ES-I3 (cell line): ENCODE results near the gene FAM124B.
"Not testable (repeated sequence)": the region's sequence is repeated elsewhere in the genome, so short reads cannot be mapped to it uniquely, and the experiment has no call there.

Experiments used
- H3K36me3 ChIP-seq: 2 replicates; pipeline ENCODE4 v1.6.1; 2013; ENCODE audit warnings: mild to moderate bottlenecking, low read length, control low read depth, moderate library complexity; ENCODE audit not compliant: insufficient read depth
- H3K4me1 ChIP-seq: 2 replicates; pipeline ENCODE4 v1.6.1; 2013; ENCODE audit warnings: mild to moderate bottlenecking, control low read depth, low read length; ENCODE audit not compliant: insufficient read depth
- H3K9ac ChIP-seq: 2 replicates; pipeline ENCODE4 v1.6.1; 2013; ENCODE audit warnings: low read depth, mild to moderate bottlenecking, low read length, moderate library complexity
- H3K9me3 ChIP-seq: 2 replicates; pipeline ENCODE4 v1.6.1; 2013; ENCODE audit warnings: mild to moderate bottlenecking, low read length, moderate library complexity; ENCODE audit not compliant: control insufficient read depth, insufficient read depth

Gene FAM124B

DNA sequence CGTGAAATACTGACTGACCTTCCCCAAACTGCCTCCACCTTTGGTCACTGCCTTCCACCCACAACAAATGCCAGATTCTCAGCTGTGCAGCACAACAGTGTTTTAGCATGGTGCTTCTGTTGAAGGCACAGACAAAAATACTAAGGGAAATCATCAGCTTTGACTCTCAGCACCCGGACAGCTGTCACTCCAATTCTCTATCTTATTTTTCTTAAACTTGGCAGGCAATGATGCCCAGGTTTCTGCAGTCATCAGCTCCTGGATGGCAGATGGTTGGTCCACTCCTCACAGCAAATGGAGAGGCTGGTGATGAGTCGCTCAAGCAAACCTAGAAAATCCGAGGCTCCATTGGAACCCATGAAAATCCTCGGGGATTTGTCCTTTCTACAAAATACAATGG, 2.9 kb upstream of the FAM124B start:
- Histone ChIP-seq H3K9ac (no peak overlapping the region), H3K9me3 (0 out of 2 replicates have a peak, but pooled peaks cover 6% of the 10 kb centered on the region), H3K4me1 (no peaks in the 10 kb centered on the region), H3K36me3 (no peaks in the 10 kb centered on the region)

DNA sequence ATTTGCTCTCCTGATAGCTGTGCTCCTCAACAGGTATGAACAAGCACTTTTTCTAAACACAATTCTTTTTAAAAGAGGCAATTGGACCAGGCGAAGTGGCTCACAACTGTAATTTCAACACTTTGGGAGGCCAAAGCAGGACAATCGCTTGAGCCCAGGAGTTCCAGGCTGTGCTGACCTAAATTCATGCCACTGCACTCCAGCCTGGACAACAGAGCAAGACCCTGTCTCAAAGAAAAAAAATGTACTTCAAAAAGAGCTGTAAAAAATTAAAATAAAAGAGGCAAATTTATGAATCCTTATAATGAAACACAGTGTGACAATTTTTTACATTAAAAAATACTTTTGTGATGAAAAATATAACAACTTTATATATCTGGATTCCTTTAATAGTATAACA, 1.8 kb upstream of the FAM124B start:
- Histone ChIP-seq H3K9me3 (0 out of 2 replicates have a peak, but pooled peaks cover 6% of the 10 kb centered on the region), H3K4me1 (no peaks in the 10 kb centered on the region)

DNA sequence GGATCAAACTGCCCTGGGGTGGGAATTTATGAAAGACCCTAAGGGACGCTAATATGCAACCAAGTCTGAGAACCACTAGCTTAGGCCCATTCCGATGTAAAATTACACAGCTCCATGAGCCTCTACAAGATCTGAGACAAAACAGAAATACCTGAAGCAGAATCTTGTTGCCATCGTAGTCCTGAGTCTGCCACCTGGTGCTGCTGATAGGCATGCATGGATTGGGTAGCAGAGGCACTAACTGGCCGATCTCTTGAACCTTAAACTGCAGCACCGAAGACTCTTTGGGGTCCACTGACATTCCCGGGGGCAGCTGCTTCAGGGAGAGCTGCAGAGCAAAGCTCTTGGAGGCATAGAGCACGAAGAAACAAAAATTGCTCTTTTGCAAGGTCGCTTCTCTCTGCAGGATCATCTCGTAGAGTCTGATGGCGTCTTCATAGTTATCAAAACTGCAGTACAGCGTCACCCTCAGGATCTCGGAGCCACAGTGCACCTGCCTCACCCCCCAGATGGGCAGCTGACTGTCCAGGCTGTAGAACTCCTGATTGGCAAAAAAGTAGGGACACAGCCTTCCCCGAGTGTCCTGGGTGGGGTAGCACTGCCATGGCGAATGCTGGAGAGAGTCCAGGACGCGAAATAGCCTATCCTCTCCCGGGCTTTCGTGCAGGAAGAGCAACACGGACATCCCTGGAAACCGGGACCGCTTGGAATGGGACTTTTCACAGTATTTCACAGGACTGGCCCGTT, 848 bp downstream of the FAM124B start:
- Histone ChIP-seq H3K4me1 (no peaks in the 10 kb centered on the region), H3K9ac (no peak overlapping the region), H3K9me3 (0 out of 2 replicates have a peak, but pooled peaks cover 4% of the 10 kb centered on the region), H3K36me3 (no peaks in the 10 kb centered on the region)

More for the DNA sequence above, 1.8 kb upstream of the FAM124B start:
- H3K9ac ChIP-seq, result no peak overlapping the region
- H3K36me3 ChIP-seq, result no peaks in the 10 kb centered on the region

DNA sequence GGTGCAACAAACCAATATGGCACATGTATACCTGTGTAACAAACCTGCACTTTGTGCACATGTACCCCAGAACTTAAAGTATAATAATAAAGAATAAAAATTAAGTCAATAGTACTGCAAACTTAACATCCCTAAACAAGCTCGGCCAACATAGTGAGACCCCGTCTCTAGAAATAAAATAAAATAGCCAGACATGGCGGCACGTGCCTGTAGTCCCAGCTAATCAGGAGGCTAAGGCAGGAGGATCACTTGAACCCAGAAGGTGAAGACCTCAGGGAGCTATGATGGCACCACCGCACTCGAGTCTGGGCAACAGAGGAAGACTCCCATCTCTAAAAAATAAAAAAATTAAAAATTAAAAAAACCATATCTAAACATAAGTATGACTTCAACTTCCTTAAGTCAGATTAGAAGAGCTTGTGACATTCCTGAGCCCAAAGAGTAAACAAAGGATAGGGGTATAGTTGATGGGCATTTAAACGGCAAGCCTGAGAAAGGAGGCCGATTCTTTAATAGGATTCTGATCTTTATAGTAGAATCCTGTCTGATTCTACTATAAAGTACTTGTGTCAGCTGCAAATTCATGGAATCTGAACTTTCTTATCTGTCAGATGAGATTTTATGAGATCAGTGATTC, 1.6 kb downstream of the FAM124B start:
- no peaks in the 10 kb centered on the region for H3K4me1 ChIP-seq

DNA sequence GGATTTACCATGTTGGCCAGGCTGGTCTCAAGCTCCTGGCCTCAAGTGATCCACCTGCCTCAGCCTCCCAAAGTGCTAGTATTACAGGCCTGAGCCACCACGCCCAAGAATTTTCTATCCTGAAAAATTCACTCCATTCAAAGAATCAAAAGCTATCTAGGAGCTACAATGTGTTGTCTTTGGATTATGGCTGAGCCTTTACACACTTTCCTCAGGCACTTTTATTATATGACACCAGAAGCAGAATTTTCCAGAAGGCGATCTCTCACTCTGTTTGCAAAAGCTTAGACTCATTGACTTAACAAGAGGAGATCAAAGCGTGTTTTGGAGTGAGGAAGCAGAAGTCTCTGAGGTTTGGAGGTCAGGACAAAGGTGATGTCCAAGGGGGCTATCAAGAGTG, 3.6 kb downstream of the FAM124B start:
- Histone ChIP-seq H3K9me3 (no peaks in the 10 kb centered on the region), H3K4me1 (no peaks in the 10 kb centered on the region), H3K36me3 (no peaks in the 10 kb centered on the region), H3K9ac (no peak overlapping the region)

More for the DNA sequence above, 1.6 kb downstream of the FAM124B start:
- H3K36me3 ChIP-seq, result no peaks in the 10 kb centered on the region
- H3K9me3 ChIP-seq, result no peaks in the 10 kb centered on the region
- no peak overlapping the region for H3K9ac ChIP-seq

DNA sequence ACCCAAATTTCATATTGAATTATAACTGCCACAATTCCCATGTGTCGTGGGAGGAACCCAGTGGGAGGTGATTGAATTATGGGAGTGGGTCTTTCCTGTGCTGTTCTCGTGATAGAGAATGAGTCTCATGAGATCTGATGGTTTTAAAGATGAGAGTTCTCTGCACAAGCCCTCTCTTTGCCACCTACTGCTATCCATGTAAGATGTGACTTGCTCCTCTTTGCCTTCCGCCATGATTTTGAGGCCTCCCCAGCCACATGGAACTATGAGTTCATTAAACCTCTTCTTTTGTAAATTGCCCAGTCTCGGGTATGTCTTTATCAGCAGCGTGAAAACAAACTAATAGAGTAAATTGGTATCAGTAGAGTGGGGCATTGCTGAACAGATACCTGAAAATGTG, 4.8 kb downstream of the FAM124B start:
- not testable (repeated sequence) for H3K36me3 ChIP-seq, H3K9me3 ChIP-seq, H3K9ac ChIP-seq, H3K4me1 ChIP-seq

DNA sequence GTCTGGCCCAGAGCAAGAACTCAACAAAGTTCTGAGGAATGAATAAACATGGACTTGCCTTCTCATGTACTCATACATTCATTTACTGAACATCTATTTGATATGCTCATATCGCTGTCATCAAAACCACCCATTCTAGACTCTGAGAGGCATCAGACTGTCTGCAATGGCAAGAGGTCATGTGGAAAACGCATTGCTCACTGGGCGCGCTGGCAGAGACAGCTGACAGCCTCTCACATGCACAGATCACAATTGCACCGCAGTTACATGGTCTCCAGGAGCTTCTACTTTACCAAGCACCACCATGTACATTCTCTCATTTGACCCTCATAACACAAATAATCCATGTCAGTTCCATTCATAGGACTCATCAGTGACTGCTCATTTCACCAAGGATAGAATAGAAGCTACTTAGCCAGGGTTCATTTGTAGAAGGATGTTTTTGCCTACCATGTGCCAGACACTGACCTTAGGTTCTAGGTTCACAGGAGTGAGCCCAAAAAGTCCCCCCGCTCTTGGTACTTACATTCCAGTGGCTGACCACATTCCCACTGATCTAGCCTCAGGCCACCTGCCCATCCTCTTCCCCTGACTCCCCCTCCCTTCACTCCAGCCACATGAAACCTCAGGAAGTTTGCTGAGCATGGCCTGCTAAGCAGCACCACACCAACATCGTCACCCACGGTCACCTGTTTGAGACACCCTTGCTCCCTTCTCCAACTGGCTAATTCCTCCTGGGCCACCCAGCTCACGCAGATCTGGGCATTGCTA, 6.1 kb downstream of the FAM124B start:
- H3K4me1 ChIP-seq, result no peaks in the 10 kb centered on the region
- no peaks in the 10 kb centered on the region for H3K36me3 ChIP-seq
- H3K9me3 ChIP-seq, result no peaks in the 10 kb centered on the region
- H3K9ac ChIP-seq, result no peak overlapping the region

DNA sequence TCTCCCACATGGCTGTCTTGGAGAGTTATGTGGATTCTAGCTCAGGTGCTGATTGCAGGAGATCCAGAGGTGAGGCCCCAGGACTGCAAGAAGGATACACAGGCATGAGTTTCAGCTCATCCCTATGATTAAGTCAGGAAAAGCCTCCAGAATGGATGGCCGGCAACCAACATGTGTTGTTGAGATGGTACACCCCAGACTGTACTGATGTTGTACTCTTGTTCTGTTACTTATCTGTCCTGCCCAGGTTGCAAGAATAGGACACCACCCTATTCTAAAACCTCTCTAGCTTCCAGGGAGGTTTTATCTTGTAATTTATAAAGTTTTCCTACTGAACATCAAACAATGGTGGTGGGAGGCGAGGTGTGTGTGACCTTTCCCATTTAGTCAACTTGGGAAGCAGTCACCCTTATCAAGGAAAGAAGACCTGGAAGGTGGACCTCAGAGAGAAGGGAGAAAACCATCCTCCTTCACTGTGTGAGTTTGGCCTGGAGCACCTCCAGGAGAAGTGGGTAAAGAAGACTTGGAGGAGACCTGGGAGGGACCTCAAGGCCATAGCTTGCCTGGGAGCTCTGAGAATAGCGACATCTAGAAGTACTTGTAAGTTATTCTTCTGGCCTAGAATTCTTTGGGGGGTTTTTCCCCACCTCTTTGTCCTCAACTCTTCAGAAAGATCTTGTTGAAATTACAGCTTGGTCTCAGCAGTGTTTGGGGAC, 8.6 kb downstream of the FAM124B start:
- H3K9ac ChIP-seq, result no peak overlapping the region
- H3K4me1 ChIP-seq, result no peaks in the 10 kb centered on the region
- no peaks in the 10 kb centered on the region for H3K9me3 ChIP-seq
- H3K36me3 ChIP-seq, result no peaks in the 10 kb centered on the region

DNA sequence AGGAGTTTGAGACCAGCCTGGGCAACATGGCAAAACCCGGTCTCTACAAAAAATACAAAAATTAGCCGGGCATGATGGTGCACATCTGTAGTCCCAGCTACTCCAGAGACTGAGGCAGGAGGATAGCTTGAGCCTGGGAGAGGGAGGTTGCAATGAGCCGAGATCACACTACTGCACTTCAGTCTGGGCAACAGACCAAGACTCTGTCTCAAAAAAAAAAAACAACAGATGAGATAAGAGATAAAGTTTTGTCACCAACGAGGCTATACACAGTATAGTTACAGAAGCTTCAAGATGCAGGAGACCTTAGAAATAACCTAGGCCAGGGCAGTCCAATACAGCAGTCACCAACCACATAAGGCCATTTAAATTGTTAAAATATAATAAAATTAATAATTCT, 9.4 kb downstream of the FAM124B start:
- no peaks in the 10 kb centered on the region for H3K4me1 ChIP-seq
- no peaks in the 10 kb centered on the region for H3K9me3 ChIP-seq
- no peaks in the 10 kb centered on the region for H3K36me3 ChIP-seq

DNA sequence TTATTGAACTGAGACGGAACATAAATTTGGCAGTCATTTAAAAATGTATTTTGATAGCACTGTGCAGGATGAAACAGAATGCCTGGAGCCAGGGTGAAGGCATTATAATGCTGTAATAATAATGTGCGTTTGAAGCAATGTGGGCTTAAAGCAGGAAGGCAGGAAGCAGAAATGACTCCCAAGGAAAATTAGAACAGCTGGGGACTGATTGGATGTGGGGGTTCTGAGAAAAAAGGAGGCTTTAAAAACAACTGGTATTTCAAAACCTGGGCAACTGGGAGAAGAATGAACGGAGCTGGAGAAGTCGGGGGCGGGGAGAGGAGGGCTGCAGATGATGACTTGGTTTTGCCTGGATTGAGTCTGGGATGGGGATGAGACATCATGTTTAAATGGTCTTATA, 12.6 kb downstream of the FAM124B start:
- no peaks in the 10 kb centered on the region for H3K36me3 ChIP-seq
- H3K4me1 ChIP-seq, result no peaks in the 10 kb centered on the region
- no peak overlapping the region for H3K9ac ChIP-seq
- no peaks in the 10 kb centered on the region for H3K9me3 ChIP-seq

More for the DNA sequence above, 9.4 kb downstream of the FAM124B start:
- no peak overlapping the region for H3K9ac ChIP-seq

DNA sequence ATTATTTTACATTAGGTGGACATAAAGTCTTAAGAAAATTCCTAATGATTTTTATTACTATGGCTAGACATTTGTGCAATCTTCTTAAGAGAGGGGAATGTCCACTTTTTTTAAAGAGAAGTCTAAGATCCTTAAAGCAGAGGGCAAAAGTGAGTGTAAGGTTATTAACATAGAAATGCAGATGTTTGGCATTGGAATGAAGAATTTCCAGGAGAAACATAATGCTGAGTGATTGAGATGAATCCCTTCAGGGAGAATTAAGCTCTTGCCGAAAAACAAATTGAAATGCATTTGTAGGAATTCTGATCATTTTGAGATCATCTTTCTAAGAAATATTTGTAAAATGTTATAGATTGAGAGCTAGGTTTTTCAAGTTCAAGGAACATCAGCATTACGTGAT, 15.0 kb downstream of the FAM124B start:
- Histone ChIP-seq H3K9me3 (no peaks in the 10 kb centered on the region), H3K4me1 (no peaks in the 10 kb centered on the region), H3K9ac (no peak overlapping the region), H3K36me3 (no peaks in the 10 kb centered on the region)

DNA sequence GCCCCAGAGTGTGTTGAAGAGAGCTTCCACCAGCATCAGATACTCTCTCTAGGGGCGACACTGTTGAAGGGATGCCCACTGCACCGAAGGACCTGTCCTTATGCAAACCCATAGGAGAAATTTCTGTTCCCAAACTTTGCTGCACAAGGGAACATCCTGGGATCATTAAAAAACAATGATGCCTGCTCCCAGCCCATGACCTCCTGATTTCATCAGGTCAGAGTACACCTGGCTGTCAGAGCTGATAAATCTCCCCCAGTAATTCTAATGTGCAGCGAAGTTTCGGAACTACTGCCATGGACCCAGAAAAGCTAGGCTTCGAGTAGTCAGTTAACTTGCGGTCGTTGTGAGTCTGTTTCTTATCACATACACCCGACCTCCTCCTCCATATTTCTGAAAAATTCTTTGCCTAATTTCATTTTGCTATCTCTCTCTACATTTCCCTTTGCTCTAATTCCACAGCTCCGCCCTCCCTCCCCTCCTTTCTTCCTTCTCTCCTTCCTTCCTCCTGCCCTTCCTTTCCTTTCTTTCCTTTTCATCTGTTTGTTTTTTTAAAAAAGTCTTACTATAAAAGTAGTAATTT, 18.8 kb downstream of the FAM124B start:
- Histone ChIP-seq H3K9ac (no peak overlapping the region), H3K9me3 (no peaks in the 10 kb centered on the region), H3K36me3 (no peaks in the 10 kb centered on the region), H3K4me1 (no peaks in the 10 kb centered on the region)

DNA sequence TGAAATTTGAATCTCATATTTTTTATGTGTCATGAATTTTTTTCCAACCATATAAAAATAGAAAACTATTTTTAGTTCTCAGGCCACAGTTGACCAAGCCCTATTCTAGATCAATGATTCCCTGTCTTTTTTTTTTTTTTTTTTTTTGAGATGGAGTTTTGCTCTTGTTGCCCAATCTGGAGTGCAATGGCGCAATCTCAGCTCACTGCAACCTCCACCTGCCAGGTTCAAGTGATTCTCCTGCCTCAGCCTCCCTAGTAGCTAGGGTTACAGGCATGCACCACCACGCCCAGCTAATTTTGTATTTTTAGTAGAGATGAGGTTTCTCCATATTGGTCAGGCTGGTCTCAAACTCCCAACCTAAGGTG, 19.6 kb downstream of the FAM124B start:
- not testable (repeated sequence) for H3K9me3 ChIP-seq, H3K36me3 ChIP-seq, H3K4me1 ChIP-seq, H3K9ac ChIP-seq
